Hepatocyte (in vitro differentiated cells): ENCODE measurements around the gene SYVN1.

Experiments
- CTCF ChIP-seq: fragments of 200-600 bp; sonication (generic); IDR thresholded peaks from 2 replicates; pipeline ENCODE4 v1.5.1; 2016; ENCODE audit warnings: antibody characterized with exemption, mild to moderate bottlenecking; ENCODE audit not compliant: poor library complexity
- EZH2 ChIP-seq: fragments of 200-600 bp; sonication (generic); IDR thresholded peaks from 2 replicates; pipeline ENCODE4 v1.6.1; 2016; ENCODE audit warnings: antibody characterized with exemption, mild to moderate bottlenecking, borderline replicate concordance
- EZH2phosphoT487 ChIP-seq: fragments of 200-600 bp; sonication (generic); IDR thresholded peaks from one replicate; pipeline ENCODE4 v1.6.1; 2018; ENCODE audit warnings: antibody characterized with exemption, mild to moderate bottlenecking, low read depth, moderate library complexity; ENCODE audit not compliant: unreplicated experiment, severe bottlenecking

GRCh38 chr11:65124480-65125196 lies 9.7 kb downstream of the SYVN1 start:
- TF ChIP-seq CTCF (no peak), EZH2phosphoT487 (no peak), EZH2 (no peak)
